Left lobe of liver (tissue), 2 donors: Measurements from ENCODE around the gene LRCH2. TPM values are rescaled to one million over a fixed set of nuclear protein-coding genes. Genes with fewer than 3 reads are reported as not detected.
"Not testable (repeated sequence)": the region's sequence is repeated elsewhere in the genome, so short reads cannot be mapped to it uniquely, and the experiment has no call there.

ENCODE experiments used
- ATAC-seq: fragments of 200-7000 bp; cut with Tn5 transposase; one replicate; pipeline ENCODE4 v1.9.1; 2020; ENCODE audit warnings: mild to moderate bottlenecking, moderate library complexity
- DNase-seq: peaks from one replicate; pipeline ENCODE4 v3.0.0-alpha.2; 2020; ENCODE audit warnings: low spot score
- total RNA-seq: library from RNA; stranded (reverse); gene quantifications from one replicate; pipeline ENCODE4 v1.2.1, GENCODE V29; 2021
- donor health status: DM: no; HTN: no; CAD: no; lungs with moderate emphysema.
- donor health status: DM: no; HTN: yes; CAD: no.

The LRCH2 gene
- total RNA-seq, 1 donor from 2014 or later = not detected

- ATAC-seq = no peak
Measured at GRCh38 chrX:115214605-115215004, 19.3 kb downstream of the LRCH2 start.

GRCh38 chrX:115214151-115214550 lies 19.7 kb downstream of the LRCH2 start:
- ATAC-seq (no peak), DNase-seq (no peak)

More at GRCh38 chrX:115214605-115215004, 19.3 kb downstream of the LRCH2 start:
- no peak for DNase-seq

- not testable (repeated sequence) for ATAC-seq, DNase-seq
Measured at GRCh38 chrX:115209547-115209946, 24.3 kb downstream of the LRCH2 start.

GRCh38 chrX:115204040-115204439 lies 29.9 kb downstream of the LRCH2 start:
- DNase-seq = no peak
- ATAC-seq = no peak

GRCh38 chrX:115192244-115192700 lies 41.6 kb downstream of the LRCH2 start:
- no peak for ATAC-seq
- DNase-seq = no peak

- no peak for DNase-seq
- ATAC-seq = no peak
Measured at GRCh38 chrX:115191490-115192243, 42.2 kb downstream of the LRCH2 start.

GRCh38 chrX:115190636-115191489 lies 43.0 kb downstream of the LRCH2 start:
- ATAC-seq = no peak
- DNase-seq = no peak

GRCh38 chrX:115189646-115190635 lies 44.0 kb downstream of the LRCH2 start:
- no peak for DNase-seq
- ATAC-seq = no peak

- ATAC-seq = no peak
- DNase-seq = no peak
Measured at GRCh38 chrX:115189110-115189509, 44.8 kb downstream of the LRCH2 start, which contains the start of gene RBMXL3. Gene RBMXL3 (plus strand): TSS chrX:115189410. CDS start chrX:115189442, 32 bp downstream.

- DNase-seq = no peak
- ATAC-seq = no peak
Measured at GRCh38 chrX:115183980-115184379, 49.9 kb downstream of the LRCH2 start.

- ATAC-seq = no peak
- DNase-seq = no peak
Measured at GRCh38 chrX:115178473-115178872, 55.4 kb downstream of the LRCH2 start.

GRCh38 chrX:115177932-115178331 lies 56.0 kb downstream of the LRCH2 start:
- DNase-seq (no peak), ATAC-seq (no peak)

- no peak for ATAC-seq
- no peak for DNase-seq
Measured at GRCh38 chrX:115174548-115174947, 59.3 kb downstream of the LRCH2 start.

- DNase-seq (no peak), ATAC-seq (no peak)
Measured at GRCh38 chrX:115173181-115173580, 60.7 kb downstream of the LRCH2 start.

- no peak for ATAC-seq
- DNase-seq = no peak
Measured at GRCh38 chrX:115147220-115147619, 86.7 kb downstream of the LRCH2 start.

- ATAC-seq (no peak), DNase-seq (no peak)
Measured at GRCh38 chrX:115142057-115142456, 91.8 kb downstream of the LRCH2 start.

- DNase-seq = no peak
- ATAC-seq = no peak
Measured at GRCh38 chrX:115138040-115138439, 95.9 kb downstream of the LRCH2 start.

- no peak for DNase-seq
- no peak for ATAC-seq
Measured at GRCh38 chrX:115134382-115134781, 99.5 kb downstream of the LRCH2 start.

- DNase-seq (no peak), ATAC-seq (no peak)
Measured at GRCh38 chrX:115112411-115112810, 121.5 kb downstream of the LRCH2 start.

GRCh38 chrX:115098897-115099296 lies 135.0 kb downstream of the LRCH2 start:
- DNase-seq (no peak), ATAC-seq (no peak)

GRCh38 chrX:115093191-115093590 lies 140.7 kb downstream of the LRCH2 start:
- no peak for ATAC-seq
- no peak for DNase-seq
